NCI-H2081 (cell line): ENCODE measurements around the gene PRSS35.
"Not testable (repeated sequence)": the region's sequence is repeated elsewhere in the genome, so short reads cannot be mapped to it uniquely, and the experiment has no call there.

Source experiments
- DNase-seq, 2 experiments: peaks; one replicate each; lab custom pipeline; 2025; lab: John Stamatoyannopoulos, UW

The PRSS35 gene

GRCh38 chr6:83511901-83512681, at the start of gene PRSS35:
Gene PRSS35, plus strand, starts transcription at chr6:83512534. Its CDS starts 10,908 bp downstream, at chr6:83523442.
- DNase-seq, result no peak

- no peak for DNase-seq
Measured at GRCh38 chr6:83463886-83464285, 48.4 kb upstream of the PRSS35 start.

GRCh38 chr6:83464381-83465140, 47.8 kb upstream of the PRSS35 start:
- DNase-seq, result no peak

GRCh38 chr6:83466328-83466727, 46.0 kb upstream of the PRSS35 start:
- no peak for DNase-seq

- no peak for DNase-seq
Measured at GRCh38 chr6:83467620-83468036, 44.7 kb upstream of the PRSS35 start.

GRCh38 chr6:83470001-83470400, 42.3 kb upstream of the PRSS35 start:
- DNase-seq, result no peak

- DNase-seq, result no peak
Measured at GRCh38 chr6:83470587-83470986, 41.7 kb upstream of the PRSS35 start.

- no peak for DNase-seq
Measured at GRCh38 chr6:83472767-83473166, 39.6 kb upstream of the PRSS35 start.

GRCh38 chr6:83474309-83474708, 38.0 kb upstream of the PRSS35 start:
- peak in 1 of 2 experiments; percentile 26 for DNase-seq

GRCh38 chr6:83476971-83477370, 35.4 kb upstream of the PRSS35 start:
- DNase-seq, result no peak

- DNase-seq, result no peak
Measured at GRCh38 chr6:83479389-83479788, 32.9 kb upstream of the PRSS35 start.

GRCh38 chr6:83480470-83480869, 31.9 kb upstream of the PRSS35 start:
- DNase-seq, result no peak

GRCh38 chr6:83481938-83482337, 30.4 kb upstream of the PRSS35 start:
- not testable (repeated sequence) for DNase-seq

GRCh38 chr6:83488448-83488847, 23.9 kb upstream of the PRSS35 start:
- no peak for DNase-seq

- no peak for DNase-seq
Measured at GRCh38 chr6:83488861-83489260, 23.5 kb upstream of the PRSS35 start.

GRCh38 chr6:83490217-83490807, 22.0 kb upstream of the PRSS35 start:
- DNase-seq, result no peak

- DNase-seq, result no peak
Measured at GRCh38 chr6:83505356-83505755, 7.0 kb upstream of the PRSS35 start.

GRCh38 chr6:83509441-83509840, 2.9 kb upstream of the PRSS35 start:
- DNase-seq, result no peak

- no peak for DNase-seq
Measured at GRCh38 chr6:83510791-83511190, 1.5 kb upstream of the PRSS35 start.

GRCh38 chr6:83511266-83511665, 1.1 kb upstream of the PRSS35 start:
- no peak for DNase-seq

GRCh38 chr6:83514466-83514865, 2.1 kb downstream of the PRSS35 start:
- DNase-seq, result no peak

- peak; percentile 55 to 61 for DNase-seq
Measured at GRCh38 chr6:83514866-83515466, 2.6 kb downstream of the PRSS35 start.
